GM19239 (cell line): Measurements from ENCODE around the gene ZNF107.
A peak's percentile ranks its signal among the peaks of the same experiment; 100 is the strongest.

ENCODE experiments used
- DNase-seq: peaks from one replicate; pipeline ENCODE4 v3.0.0; 2011; ENCODE audit warnings: low spot score; ENCODE audit not compliant: insufficient read length
- FAIRE-seq: peaks from 2 replicates; lab custom pipeline; 2011; peaks lifted over from hg19 to GRCh38; lab: Jason Lieb, UNC

Gene ZNF107

DNA sequence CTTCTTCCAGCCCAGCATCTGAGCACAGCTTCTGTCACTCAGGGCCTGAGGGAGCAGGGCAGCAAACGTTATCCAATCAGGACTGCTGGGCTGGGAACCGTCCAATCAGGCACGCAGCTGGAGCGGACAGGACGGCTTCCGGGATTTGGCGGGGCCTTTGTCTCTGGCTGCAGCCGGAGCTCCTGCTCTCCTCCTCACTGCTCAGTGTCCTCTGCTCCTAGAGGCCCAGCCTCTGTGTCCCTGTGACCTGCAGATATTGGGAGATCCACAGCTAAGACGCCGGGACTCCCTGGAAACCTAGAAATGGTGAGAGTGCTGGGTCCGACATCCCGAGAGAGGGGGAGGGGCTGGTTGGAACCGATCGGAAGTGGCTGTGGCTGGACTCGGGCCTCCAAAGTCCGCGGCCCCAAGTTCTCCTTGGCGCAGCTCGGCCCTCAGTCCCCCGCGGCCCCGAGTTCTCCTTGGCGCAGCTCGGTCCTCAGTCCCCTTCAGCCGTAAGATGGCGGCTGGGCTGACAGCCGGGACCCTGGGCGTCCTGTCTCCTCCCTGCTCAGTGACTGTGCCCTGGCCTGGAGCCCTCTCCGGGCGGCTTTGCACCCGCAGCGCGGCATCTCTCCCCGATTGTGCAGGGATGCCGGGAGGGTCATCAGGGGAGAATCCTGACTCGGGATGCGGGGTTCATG lies at the start of gene ZNF107:
ZNF107 (plus strand) TSS at position 154 of the 683 bp plus-strand sequence; CDS start at position 304, 150 bp downstream.
- peak; percentile 98 for FAIRE-seq
- peak; percentile 74 for DNase-seq

DNA sequence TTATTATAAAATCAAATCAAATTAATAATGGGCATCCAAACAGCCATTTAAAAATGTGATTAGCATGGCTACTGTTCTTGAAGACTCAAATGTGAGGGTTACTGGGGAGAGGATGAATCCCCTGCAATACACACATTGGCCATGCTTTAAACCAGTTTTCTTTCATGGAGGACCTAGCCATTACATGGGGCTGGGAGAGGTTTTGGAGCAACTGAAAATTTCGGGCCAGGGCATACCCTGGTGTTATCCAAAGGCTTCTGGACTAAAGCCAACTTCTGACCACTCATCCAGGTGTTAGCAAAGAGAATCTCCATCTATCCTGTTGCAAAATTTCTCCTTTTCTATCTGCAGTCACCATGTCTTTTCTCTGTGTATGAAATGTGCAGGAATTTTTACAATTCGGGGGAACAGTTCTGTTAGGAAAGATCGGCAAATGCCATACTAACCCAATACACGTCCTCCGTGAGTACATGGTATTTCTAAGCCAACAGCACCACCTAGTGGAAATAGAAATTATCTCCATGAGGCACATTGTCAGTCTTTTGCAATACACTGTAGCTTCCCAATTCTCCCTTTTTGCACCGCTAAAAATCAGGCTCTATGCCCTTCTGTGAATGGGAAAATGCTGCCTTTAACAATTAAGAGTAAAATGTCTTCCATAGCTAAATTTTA lies 47.0 kb upstream of the ZNF107 start:
- DNase-seq, result no peak
- FAIRE-seq, result no peak

DNA sequence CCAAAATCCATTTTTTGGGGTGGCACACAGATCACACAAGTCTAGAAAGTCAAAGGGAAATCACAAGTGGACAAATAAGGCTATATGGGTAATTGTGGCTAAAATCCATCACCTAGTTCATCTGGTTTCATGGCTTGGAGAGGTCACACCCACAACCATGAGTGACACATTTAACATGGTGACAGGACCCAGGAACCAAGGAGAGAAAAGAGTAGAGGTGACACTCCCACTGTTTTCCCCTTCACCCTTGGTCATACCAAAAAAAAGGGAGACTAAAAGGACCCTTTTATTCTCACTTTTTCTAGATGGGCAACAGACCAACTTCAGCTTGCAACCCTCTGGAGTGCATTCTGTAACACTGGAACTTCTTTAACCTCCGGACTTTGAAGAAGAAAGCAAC lies 46.2 kb upstream of the ZNF107 start:
- no peak for DNase-seq
- no peak for FAIRE-seq

DNA sequence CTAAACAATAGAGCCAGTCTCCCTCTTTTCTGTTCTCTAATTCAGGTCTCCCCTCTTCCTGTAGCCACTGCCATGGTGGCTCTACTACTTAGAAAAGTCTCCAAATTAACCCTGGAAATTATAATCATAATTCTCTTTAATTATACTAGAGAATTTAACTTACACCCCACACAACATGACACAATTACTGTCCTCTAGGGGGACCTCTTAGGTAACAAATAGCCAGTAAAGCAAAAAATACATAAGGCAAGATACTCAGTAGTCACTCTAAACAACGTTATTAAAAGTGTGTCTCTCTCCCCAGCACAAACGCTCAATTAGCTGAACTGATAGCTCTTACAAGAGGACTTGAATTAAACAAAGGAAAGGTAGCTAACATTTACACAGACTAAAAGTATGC lies 44.3 kb upstream of the ZNF107 start:
- no peak for FAIRE-seq
- DNase-seq, result no peak

DNA sequence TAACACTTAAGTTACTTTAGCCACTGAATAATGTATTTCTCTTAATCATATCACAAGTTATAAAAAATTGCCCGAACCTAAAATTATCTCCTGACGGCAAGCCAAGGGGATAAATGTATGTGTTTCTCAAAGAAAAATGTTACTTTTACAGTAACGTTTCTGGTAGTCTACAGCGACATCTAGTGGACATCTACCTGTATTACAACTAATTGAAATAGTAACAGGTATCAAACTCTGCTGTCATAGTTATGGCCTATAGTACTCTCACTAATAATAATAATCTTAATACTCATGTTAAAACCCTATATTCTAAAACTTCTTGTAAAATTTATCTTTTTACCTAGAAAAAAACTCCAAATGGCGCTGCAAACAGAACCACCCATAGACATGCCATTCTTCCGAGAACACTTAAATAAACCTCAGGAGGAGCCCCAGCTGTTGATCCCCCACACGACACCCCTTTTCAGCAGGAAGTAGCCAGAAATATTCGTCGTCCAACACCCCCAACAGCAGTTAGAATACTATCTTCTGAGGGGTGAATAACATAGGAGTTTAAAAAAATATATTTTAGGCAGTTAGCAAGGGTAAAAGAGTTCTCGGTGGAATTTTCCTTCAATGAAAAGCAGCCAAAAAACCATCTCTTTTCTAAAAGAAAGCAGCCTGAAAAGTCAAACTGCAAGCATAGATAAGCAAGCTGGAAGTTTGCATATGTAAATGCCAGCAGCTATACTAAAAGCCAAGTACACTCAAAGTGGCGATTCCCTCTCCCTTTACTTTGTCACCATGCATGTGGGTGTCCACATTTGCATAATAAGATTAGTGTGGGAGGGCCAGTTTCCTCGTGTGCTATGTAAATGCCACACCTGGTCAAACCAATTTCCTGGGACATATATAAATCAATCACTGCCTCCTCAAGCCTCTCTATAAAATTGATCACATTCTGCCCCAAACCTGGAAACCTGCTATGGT lies 40.5 kb upstream of the ZNF107 start:
- DNase-seq (no peak), FAIRE-seq (no peak)

DNA sequence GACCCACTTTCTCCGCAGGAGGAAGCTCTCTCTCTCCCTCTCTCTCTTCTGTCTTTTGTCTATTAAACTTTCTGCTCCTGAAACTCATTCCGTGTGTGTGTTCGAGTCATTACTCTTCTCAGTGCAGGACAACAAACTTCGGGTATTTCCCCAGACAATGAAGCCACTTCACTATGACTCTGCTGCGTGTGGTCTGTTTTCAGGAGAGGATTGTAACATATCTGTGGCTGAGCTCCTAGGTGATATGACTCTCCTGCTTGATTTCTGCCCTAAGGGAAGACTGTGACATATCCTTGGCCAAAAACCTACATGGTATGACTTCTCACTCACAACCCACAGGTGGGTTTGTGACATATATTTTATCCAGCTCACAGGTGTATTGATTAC lies 39.9 kb upstream of the ZNF107 start:
- FAIRE-seq, result no peak
- no peak for DNase-seq

DNA sequence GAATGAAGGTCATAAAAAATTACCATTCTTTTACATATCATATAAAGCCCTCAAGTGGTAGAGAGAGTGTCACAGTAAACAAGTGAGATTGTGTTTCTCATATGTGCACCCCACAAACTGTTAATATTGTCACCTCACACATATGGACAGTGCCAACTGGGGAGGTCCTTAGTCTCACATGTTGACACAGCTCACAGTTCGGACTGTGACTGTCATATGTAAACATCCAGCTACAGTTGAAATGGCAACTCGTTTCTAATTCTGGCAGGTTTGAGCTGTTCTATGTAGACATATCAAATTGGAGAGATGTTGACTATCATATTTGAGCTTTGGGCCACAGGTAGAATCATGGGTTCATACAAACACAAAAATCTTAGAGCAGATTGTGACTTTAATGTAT lies 39.4 kb upstream of the ZNF107 start:
- DNase-seq (no peak), FAIRE-seq (no peak)

DNA sequence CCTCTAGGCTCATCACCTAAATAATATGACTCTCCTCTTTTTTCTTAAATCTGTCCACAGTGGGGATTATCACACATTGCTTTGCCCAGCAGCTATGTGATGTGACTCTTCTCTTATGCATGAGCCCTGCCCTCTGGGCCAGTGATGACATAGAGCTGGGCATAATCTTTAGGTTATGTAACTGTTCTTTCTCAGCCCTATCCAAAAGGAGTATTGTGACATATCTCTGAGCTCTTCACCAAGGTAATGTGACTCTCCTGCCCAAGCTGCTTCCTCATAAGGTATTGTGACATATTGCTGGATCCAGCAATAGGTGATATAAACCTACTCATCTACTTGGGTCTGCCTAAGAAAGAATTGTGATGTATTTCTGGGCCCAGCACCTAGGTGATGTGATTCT lies 37.7 kb upstream of the ZNF107 start:
- DNase-seq (no peak), FAIRE-seq (no peak)

DNA sequence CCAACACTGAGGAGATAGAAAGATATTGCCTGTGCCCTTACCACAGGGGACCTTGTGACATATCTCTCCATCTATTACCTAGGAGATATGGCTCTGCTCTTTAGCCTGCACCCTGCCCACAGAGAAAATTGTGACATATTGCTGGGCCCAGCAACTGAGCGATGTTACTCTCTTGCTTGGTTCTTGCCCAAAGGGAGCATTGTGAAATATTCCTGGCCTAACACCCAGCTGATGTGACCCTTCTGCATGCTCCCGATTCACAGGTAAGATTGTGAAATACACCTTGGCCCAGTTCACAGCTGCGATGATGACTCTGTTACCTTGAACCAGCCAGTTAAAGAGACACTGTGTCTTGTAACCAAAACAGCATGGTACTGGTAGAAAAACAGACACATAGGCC lies 37.2 kb upstream of the ZNF107 start:
- DNase-seq (no peak), FAIRE-seq (no peak)

DNA sequence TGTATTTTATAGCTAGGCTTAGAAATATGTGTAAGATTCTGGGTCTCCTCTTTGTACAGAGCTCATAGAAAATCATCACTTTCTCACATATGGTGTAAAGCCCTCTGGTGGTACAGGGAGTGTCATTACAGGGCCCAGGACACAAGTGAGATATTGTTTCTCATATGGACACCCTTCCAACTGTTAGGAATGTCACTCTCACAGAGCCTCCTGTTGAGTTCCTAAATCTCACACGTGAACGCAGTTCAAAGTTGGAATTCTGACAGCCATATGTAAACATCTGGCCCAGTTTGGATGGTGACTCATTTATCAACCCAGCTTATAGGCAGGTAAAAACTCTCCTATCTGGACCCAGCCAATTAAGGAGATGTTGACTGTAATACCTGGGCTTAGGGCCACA lies 35.4 kb upstream of the ZNF107 start:
- FAIRE-seq (no peak), DNase-seq (no peak)

DNA sequence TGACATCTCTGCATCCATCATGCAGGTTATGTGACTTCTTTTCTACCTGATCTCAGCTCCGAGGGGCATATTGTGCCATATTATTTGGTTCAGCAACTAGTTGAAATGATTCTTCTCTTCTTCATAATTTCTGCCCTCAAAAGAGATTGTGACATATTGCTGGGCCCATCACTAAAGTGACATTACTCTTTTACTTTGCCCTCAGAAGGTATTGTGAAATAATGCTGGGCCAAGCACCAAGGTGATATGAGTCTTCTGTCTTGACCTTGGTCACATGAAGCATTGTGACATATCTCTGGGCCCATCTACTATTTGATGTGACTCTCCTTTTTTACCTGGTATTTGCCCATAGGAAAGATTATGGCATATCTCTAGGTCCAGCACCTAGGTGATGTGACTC lies 33.9 kb upstream of the ZNF107 start:
- FAIRE-seq (no peak), DNase-seq (no peak)

DNA sequence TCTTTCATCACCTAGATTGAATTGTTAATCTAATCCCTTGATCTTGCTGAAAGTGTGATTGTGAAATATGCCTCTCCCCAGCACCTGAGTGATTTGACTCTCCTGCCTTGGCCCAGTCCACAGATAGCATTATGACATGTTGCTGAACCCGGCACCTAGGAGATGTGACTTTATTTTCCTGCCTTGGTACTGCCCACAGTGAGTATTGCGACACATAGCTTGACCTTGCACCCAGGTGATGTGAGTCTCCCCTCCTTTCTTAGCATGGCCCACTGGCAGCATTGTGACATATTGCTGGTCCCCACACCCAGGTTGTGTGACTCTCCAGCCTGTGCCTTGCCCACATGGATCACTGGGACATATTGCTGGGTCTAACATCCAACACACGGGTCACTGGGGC lies 32.5 kb upstream of the ZNF107 start:
- FAIRE-seq (no peak), DNase-seq (no peak)

DNA sequence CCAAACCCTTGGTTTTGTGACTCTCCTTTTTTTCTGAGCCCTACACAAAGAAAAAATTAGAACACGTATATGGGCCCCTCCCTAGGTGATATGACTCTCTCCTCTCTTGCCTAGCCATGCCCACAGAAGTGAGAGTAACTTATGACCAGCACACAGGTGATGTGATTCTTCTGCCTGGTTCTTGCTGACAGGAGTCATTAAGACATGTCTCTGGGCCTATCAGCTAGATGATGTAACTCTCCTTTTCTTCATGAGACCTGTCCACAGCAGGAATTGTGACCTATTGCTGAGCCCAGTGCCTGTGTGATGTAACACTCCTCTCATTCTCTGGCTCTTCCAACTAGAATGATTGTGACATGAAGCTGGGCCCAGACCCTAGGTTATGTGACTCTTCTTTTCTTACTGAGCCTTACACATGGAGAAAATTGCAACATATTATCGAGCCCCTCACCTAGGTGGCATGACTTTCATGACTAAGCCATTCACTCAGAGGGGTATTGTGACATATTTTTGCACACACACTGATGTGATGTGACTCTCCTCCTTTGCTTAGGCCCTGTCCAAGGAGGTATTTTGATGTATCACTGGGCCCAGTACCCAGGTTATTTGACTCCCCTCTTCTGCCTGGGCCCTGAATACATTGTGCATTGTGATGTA lies 31.4 kb upstream of the ZNF107 start:
- DNase-seq (no peak), FAIRE-seq (no peak)

DNA sequence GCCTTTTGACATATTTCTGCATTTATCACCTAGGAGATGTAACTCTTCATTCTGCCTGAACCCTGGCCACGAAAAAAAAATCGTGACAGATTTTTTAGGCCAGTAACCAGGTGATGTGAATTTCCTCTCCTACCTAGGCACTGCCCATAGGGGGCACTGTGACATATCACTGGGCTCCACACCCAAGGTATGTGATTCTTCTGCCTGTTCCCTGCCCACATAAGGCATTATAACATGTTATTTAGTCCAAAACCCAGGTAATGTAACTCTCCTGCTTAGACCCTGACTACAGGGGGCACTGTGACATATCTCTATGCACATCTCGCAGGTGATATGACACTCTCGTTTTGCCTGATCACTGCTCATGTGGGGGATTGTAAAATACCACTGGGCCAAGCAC lies 29.5 kb upstream of the ZNF107 start:
- no peak for DNase-seq
- FAIRE-seq, result no peak

DNA sequence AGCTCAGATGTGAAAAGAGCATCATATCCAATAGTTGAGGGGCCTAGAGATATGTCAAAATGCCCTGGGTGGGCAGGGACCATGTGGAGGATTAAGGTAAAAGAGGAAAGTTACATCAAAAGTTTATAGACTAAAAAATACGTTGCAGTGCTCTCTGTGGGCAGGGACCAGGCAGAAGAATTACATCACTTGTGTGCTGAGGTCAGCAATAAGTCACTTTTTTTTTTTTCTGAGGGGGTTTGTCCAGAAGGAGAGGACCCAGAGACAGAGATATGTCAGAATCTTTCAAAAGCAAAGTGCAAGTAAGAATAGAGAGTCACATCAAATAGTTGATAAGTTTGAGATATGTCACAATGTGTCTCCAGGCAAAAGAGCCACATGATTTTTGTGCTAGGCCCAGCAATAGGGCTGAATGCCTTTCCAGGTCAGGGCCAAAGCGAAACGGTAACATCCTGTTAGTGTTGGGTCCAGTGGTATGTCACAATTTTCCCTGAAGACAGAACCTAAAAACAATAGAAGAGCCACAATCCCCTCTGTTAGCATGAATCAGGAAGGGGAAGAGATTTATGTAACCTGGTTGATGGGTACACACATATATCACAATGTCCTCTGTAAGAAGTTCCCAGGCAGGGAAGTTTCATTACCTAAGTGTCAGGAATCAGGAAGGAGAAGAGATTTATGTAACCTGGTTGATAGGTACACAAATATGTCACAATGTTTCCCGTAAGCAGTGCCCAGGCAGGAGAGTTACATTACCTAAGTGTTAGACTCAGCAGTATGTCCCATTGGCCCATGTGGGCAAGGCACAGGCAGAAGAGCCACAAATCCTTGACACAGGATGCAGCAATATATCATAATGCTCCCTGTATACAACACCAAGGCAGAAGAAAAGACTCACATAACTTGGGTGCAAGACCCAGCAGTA lies 28.1 kb upstream of the ZNF107 start:
- DNase-seq, result no peak
- no peak for FAIRE-seq

DNA sequence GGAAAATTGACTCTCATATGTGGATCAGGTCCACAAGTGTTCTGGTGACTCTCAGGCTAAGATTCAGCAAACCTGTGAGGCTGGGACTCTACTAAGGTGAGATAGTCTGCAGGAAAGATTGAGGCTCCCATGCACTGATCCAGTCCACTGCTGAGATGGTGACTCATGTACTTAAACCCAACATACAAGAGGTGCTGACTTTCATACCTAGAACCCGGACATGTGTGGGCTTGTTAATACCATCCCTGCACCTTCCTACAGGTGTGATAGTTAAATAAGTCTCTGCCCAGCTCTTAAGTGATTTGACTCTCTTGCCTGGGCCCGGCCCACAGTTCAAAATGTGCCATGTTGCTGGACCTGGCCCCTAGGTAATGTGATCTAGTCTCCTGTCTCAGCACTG lies 27.1 kb upstream of the ZNF107 start:
- DNase-seq, result no peak
- FAIRE-seq, result no peak

DNA sequence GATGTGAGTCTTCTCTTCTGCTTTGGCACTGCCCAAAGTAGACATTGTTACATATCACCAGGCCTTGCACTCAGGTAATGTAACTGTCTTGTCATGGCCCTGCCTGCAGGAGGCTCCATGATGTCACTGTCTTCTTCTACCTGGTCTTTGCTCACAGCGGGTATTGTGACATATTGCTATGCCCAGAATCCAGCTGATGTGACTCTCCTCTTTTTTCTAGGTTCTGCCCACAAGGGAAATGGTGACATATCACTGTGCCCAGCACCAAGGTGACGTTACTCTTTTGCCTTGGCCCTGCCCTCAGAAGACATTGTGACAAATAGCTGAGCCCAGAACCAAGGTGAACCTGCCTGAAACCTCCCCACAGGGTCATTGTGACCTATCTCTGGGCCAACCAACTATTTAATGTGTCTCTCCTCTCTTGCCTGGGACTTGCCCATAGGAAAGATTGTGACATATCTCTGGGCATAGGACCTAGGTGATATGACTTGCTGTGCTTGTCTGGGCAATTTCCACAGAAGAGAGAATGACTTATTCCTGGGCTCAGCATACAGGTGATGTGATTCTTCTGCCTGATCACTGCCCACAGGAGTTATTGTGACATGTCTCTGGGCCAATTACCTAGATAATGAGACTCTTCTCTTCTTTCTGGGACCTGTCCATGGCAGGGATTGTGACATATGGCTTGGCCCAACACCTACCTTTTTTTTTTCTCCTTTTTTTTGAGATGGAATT lies 26.5 kb upstream of the ZNF107 start:
- DNase-seq (no peak), FAIRE-seq (no peak)

DNA sequence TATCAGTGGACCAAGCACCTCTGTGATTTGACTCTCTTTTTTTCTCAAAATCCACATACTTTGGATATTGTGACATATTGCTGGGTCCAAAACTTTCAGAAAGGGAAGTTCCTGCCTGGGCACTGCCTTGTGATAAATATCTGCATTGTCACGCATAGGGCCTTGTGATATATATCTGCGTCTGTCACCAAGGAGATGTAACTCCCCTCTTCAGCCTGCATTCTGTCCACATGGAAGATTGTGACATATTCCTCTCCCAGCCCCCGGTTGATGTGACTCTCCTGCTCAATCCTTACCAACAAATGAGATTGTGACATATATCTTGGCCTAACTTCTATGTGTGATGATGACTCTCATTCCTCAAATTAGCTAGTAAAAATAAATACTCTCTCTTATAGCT lies 25.4 kb upstream of the ZNF107 start:
- no peak for FAIRE-seq
- no peak for DNase-seq

DNA sequence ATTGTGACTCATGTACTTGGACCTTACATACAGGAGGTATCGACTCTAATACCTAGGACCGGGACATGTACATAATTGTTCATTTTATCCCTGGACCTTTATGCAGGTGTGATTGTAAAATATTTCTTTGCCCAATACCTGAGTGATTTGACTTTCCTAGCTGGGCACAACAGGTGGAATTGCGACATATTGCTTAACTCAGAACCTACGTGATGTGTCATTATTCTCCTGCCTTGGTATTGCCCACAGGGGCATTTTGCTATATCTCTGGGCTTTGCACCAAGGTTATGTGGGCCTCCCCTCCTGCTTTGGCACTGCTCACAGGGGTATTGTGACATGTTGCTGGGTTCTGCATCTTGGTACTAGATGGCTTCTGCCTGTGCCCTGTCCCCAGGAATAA lies 23.9 kb upstream of the ZNF107 start:
- no peak for DNase-seq
- no peak for FAIRE-seq
